HG03457 (cell line): Measurements from ENCODE around the gene DENND5B.
A peak's percentile ranks its signal among the peaks of the same experiment; 100 is the strongest.
"Not testable (repeated sequence)": the region's sequence is repeated elsewhere in the genome, so short reads cannot be mapped to it uniquely, and the experiment has no call there.

Source experiments
- ATAC-seq: cut with Tn5 transposase; IDR thresholded peaks from one replicate; pipeline ENCODE4 v1.9.1; 2021; ENCODE audit warnings: moderate number of reproducible peaks; ENCODE audit not compliant: unreplicated experiment

The DENND5B gene

DNA sequence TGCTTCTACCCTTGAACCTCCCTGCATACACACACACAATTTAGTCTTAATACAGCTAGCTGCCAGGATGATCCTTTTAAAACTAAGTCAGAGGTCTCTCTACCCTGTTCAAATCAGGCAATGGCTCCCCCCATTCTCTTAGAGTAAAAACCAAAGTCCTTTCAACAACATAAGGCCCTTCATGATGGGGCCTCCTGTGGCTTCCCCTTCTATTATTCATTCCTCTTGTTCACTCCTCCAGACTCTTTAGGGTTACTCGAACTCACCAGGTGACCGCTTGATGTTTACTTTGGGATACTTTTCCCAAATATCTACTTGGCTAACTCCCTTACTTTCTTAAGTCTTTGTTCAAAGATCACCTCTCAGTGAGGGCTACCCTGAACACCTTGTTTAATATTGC lies 30.4 kb downstream of the DENND5B start:
- ATAC-seq = no peak

DNA sequence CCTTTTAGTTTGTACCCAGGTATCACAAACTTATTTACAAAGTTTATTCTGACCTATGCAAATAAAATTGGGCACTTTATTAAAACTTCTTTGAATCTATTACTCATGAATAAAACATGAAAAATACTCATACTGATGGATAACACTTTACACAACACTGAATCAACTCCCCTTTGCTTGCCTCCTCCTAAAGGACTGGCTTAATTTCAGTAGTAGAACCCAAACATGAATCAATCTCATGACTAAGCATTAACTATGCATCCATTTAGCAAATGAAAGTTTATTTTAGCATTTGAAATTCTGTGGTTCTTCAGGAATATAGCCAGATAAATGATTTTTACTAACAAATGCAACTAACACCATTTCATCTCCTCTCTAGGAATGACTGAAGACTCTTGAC lies 32.4 kb downstream of the DENND5B start:
- ATAC-seq = no peak

- no peak for ATAC-seq
Measured at GRCh38 chr12:31557707-31558106, 33.2 kb downstream of the DENND5B start.

- not testable (repeated sequence) for ATAC-seq
Measured at GRCh38 chr12:31555466-31555865, 35.5 kb downstream of the DENND5B start.

DNA sequence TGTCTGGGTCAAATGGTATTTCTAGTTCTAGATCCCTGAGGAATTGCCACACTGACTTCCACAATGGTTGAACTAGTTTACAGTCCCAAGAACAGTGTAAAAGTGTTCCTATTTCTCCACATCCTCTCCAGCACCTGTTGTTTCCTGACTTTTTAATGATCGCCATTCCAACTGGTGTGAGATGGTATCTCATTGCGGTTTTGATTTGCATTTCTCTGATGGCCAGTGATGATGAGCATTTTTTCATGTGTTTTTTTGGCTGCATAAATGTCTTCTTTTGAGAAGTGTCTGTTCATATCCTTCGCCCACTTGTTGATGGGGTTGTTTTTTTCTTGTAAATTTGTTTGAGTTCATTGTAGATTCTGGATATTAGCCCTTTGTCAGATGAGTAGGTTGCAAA lies 40.3 kb downstream of the DENND5B start:
- ATAC-seq = not testable (repeated sequence)

GRCh38 chr12:31536672-31537071 lies 54.3 kb downstream of the DENND5B start:
- no peak for ATAC-seq

DNA sequence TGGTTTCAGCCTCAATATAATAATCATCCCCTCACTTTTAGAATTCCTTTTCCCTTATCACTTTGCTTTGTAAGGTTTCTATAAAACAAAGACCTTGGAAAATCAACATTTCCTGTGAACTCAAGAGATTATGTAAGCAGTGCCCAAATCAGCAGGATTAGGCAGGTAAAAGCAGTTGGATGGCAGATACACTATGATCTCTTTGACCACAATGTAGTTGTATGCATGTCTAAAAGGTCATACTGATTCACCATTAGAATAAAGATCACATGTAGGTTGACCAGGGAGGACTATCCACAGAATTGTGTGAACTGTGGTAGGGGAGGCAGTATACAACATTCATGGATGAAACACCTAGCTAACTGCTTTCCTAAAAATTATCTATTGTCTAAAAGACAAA lies 57.5 kb downstream of the DENND5B start:
- no peak for ATAC-seq

DNA sequence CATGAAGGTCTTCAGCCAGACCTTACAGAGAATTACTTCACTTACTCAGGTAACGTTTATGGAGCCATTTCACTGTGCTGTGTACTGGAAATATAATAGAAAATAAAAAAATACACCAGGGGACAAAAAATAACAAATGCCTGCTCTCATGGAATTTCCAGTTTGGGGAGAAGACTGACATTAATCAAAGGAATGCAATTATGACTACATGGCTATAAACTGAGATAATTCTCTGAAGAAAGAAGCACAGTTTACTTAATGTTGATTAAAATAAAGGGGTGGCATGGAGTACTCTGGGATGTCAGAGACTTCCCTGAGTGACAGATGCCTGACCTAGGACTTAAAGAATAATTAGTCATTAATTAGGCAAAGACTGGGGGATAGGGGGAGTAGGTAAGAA lies 59.0 kb downstream of the DENND5B start:
- no peak for ATAC-seq

- ATAC-seq = no peak
Measured at GRCh38 chr12:31528095-31528494, 62.8 kb downstream of the DENND5B start.

- no peak for ATAC-seq
Measured at GRCh38 chr12:31527083-31527482, 63.9 kb downstream of the DENND5B start.

GRCh38 chr12:31526158-31526546 lies 64.8 kb downstream of the DENND5B start:
- no peak for ATAC-seq

- ATAC-seq = no peak
Measured at GRCh38 chr12:31525496-31526157, 65.3 kb downstream of the DENND5B start.

DNA sequence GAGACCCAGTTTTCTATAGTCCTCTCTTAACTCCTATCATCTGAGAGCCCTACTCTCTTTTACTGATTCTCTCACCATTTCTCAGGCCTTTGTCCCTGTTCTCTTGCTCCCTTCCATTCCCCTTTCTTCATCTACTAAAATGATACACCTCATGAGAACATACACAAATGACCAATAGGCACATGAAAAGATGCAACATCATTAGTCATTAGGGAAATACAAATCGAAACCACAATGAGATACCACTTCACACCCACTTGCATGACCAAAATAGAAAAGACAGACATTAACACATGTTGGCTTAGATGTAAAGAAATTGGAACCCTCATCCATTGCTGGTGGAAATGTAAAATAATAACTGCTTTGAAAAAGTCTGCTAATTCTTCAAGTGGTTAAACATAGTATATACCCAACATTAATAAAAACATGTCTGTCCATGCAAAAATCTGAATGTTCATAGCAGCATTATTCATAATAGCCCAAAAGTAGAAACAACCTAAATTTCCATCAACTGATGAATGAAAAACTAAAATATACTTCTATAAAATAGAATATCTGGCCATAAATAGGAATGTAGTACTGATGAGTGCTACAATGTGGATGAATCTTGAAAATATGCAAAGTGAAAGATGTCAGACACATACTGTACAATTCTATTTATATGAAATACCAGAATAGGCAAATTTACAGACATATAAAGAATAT lies 66.0 kb downstream of the DENND5B start:
- peak; percentile 84 for ATAC-seq

DNA sequence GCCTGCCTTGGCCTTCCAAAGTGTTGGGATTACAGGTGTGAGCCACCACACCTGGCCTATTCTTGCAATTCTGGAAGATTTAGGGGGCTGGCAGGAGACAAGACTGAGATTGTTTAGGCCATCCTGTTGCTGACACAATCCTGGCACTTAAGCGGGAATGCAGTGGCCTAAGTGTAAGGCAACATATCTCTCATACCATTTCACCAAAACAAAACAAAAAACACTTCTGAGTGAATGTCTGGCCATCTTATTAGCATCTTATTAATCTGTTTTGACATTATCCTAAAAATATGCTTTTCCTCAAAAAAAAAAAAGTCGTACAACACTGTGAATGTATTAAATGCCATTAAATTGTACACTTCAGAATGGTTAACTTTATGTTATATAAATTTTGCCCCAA lies 67.6 kb downstream of the DENND5B start:
- ATAC-seq = no peak

DNA sequence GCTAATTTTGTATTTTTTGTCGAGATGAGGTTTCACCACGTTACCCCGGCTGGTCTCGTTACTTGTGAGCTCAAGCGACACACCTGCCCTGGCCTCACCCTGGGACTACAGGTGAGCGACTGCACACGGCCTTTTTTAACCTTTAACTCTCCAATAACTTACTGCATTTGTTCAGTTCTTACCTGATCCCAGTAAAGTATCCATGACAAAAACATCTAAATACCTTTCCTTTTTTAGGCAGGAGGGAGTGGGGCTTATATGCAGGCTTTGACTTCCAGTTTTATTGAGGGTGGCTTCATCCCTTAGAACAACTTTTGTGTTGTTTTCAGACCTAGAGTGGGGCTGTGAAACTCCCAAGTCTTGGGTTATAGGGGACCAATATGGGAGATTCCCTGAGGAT lies 68.3 kb downstream of the DENND5B start:
- ATAC-seq = no peak

DNA sequence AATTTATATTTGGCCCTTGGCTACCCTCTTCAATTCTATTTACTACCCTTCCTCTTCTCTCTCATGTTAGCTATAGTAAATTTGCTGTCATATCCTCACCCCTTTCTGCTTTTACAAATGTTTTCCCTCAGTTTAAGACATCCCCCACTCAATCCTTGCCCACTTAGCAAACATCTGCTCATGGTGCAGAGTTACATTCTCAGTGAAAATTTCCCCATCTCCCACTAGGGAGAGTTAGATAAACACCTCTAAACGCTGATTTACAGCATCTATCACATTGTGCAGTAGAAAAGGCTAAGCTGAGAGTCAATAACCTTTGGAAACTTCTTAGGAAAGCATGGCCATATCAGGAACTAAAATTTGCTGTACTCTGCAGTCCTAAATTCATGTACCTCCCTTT lies 69.0 kb downstream of the DENND5B start:
- ATAC-seq = no peak

DNA sequence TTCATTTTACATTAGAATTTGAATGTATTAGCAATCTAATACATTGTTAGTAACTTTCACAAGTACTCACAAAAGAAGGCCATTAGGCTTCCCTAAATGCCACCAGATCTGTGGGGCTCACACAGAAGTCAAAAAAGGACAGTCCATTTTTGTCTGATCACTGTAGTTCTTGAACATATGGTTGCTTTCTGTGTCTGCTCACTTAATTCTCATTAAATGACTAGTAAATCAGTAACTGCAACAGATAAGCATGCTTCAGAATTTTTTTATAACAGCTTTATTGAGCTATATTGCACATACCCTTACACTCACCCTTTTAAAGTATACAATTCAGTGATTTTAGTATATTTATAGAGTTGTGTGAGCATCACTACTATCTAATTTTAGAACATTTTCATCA lies 71.4 kb downstream of the DENND5B start:
- ATAC-seq = no peak

- ATAC-seq = no peak
Measured at GRCh38 chr12:31518680-31519227, 72.2 kb downstream of the DENND5B start.

DNA sequence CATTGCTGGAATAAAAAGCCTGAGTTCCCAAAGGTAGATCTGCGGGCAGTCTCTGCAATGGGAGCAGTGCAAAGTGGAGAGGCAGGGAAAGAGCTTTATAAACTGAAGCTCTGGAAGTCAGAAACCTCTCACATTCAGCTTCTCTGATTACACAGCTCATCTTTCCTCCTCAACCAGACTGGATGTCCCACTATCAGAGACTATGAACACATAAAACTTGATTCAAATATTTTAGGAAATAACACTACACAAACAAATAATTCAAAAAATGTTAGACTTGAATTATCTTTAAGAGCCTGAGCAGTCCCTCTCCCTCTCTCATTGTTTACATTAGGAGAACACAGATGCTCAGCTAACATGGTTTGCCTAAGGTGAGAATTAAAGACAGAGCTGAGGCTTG lies 72.9 kb downstream of the DENND5B start:
- ATAC-seq = no peak

GRCh38 chr12:31516702-31517101 lies 74.2 kb downstream of the DENND5B start:
- ATAC-seq = no peak

DNA sequence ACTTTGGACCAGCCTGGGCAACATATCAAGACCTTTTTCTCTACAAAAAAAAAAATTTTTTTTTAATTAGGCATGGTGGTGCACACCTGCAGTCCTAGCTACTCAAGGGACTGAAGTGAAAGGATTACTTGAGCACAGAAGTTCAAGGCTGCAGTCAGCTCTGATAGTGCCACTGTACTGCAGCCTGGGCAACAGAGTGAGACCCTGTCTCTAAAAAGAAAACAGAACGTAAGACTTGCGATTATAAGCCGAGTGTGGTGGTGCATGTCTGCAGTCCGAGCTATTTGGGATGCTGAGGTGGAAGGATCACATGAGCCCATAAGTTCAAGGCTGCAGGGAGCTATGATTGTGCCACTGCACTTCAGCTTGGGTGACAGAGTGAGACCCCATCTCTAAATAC lies 76.0 kb downstream of the DENND5B start:
- ATAC-seq = no peak

DNA sequence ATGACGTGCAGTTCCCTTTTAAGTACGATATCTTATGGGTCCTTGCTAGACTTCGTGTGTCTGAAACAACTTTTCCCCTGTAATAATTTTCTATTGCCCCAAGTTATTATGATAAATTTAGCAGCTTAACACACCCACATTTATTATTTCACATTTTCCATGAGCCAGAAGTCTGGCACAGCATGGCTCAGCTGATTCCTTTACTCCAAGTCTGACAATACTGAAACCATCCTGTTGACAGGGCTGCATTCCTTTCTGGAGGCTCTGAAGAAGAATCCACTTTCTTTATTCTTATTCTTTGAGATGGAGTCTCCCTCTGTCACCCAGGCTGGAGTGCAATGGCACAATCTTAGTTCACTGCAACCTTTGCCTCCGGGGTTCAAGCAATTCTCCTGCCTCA lies 80.9 kb downstream of the DENND5B start:
- ATAC-seq = no peak
